ENCODE results near the gene PPP1R3E.

Gene PPP1R3E, protein sequence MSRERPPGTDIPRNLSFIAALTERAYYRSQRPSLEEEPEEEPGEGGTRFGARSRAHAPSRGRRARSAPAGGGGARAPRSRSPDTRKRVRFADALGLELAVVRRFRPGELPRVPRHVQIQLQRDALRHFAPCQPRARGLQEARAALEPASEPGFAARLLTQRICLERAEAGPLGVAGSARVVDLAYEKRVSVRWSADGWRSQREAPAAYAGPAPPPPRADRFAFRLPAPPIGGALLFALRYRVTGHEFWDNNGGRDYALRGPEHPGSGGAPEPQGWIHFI

DNA sequence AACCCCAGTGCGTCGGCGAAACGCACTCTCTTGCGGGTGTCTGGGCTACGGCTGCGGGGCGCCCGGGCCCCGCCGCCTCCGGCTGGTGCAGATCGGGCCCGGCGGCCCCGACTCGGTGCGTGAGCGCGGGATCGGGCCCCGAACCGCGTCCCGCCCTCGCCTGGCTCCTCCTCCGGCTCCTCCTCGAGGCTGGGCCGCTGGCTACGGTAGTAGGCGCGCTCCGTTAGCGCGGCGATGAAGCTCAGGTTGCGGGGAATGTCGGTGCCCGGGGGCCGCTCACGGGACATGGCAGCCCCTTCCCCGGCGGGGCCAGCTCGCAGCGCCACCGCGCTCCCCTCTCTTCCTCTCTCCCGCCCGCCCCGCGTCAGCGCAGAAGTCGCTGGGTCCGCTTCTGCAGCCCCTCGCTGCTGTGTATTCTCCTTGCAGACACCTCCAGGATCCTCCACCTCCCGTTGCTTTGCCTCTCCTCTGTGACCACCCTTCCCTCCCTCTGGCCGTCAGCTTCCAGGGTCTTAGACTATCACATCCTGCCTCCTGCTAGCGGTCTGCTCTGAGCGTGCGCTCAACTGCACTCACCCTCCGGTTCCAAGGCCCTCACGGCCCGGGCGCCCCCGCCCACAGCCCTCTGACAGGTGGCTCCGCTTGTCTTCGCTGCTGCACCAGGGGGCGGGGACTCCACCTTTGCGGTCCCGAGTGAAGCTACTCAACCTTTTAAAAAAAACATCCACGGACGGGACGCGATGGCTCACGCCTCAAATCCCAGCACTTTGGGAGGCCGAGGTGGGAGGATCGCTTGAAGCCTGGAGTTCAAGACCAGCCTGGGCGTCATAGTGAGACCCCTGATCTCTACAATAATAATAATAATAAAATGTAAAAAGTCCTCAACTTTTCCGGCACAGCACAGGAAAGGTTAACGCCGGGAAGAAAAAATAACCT is at the start of gene PPP1R3E:
Gene PPP1R3E, minus strand, starts transcription at position 570 of the 936 bp plus-strand sequence. Its CDS starts 283 bp downstream, at position 287.
- Histone ChIP-seq H3K4me2 (peak within 1 kb of the TSS; percentile 81), H3K4me1 (ENCODE audit: low read depth, poor library complexity, severe bottlenecking) (peaks cover 15% of the 10 kb centered on the region), H3K79me2 (ENCODE audit: insufficient read depth, low read depth) (0 out of 2 replicates have a peak, but pooled peaks cover 5% of the 10 kb centered on the region), H3K4me3 (IDR thresholded peaks at IDR 0.05; ENCODE audit: insufficient read depth, low read depth, low read length) (no peak within 1 kb of the TSS), H4K20me1 (ENCODE audit: insufficient read depth) (no peaks in the 10 kb centered on the region), H3K27me3 (ENCODE audit: insufficient read depth, low read depth) (no peaks in the 10 kb centered on the region), H3K36me3 (ENCODE audit: insufficient read depth) (no peaks in the 10 kb centered on the region), H2AFZ (ENCODE audit: low read depth) (peak within 1 kb of the TSS; percentile 69), H3K27ac (peak within 1 kb of the TSS; percentile 76), H3K9ac (peak within 1 kb of the TSS; percentile 78)
- TF ChIP-seq, protein P1, sequence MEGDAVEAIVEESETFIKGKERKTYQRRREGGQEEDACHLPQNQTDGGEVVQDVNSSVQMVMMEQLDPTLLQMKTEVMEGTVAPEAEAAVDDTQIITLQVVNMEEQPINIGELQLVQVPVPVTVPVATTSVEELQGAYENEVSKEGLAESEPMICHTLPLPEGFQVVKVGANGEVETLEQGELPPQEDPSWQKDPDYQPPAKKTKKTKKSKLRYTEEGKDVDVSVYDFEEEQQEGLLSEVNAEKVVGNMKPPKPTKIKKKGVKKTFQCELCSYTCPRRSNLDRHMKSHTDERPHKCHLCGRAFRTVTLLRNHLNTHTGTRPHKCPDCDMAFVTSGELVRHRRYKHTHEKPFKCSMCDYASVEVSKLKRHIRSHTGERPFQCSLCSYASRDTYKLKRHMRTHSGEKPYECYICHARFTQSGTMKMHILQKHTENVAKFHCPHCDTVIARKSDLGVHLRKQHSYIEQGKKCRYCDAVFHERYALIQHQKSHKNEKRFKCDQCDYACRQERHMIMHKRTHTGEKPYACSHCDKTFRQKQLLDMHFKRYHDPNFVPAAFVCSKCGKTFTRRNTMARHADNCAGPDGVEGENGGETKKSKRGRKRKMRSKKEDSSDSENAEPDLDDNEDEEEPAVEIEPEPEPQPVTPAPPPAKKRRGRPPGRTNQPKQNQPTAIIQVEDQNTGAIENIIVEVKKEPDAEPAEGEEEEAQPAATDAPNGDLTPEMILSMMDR (conservative IDR thresholded peaks at IDR 0.05; ENCODE audit: low read depth, low read length), result no peak

DNA sequence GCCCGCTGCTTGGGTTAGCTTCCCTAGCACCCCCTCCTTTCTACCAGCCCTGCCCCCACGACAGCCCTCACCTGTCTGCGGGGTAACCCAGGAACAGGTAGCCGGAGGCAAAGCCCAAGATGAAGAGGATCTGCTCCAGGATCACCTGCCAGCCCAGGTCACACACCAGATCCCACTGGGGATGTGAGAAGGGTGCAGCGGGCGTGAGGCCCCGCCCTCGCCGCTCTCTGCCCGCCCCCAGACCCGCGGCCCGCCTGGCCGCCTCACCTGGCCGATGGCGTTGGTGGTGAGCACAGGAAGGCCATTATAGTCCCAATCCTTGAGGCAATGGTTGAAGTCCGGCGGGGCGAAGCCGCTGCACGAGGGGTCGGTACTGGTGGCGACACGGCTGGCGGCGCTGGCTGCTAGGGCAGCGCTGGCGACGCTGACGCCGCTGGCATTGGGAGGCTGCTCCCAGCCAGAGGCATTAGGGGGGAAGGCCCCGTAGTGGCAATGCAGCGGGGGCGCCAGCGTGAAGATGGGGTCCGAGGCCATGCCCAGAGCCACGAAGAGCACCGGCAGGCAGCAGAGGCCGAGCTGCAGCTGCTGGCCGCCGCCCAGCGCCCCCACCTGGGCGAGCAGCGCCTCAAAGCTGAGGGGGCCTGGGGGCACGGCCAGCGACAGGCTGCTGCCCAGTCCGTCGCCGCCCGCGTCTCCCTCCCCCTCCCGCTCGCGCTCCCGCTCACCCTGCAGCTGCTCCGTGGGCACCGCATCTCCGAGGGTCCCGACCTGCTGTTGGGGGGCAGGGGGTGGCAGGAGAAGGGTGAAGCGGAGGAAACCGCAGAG is 49.2 kb upstream of the PPP1R3E start:
- Histone ChIP-seq H3K4me3 (IDR thresholded peaks at IDR 0.05; ENCODE audit: insufficient read depth, low read depth, low read length) (no peak overlapping the region), H3K36me3 (ENCODE audit: insufficient read depth) (no peaks in the 10 kb centered on the region), H2AFZ (ENCODE audit: low read depth) (peak overlapping the region; percentile 30; the same call in 1 of the 2 replicates), H3K79me2 (ENCODE audit: insufficient read depth, low read depth) (no peaks in the 10 kb centered on the region), H3K9ac (no peak overlapping the region), H4K20me1 (ENCODE audit: insufficient read depth) (no peaks in the 10 kb centered on the region), H3K4me2 (no peak overlapping the region), H3K27me3 (ENCODE audit: insufficient read depth, low read depth) (no peaks in the 10 kb centered on the region), H3K27ac (no peak overlapping the region), H3K4me1 (ENCODE audit: low read depth, poor library complexity, severe bottlenecking) (no peaks in the 10 kb centered on the region)
- TF ChIP-seq, protein P1 (conservative IDR thresholded peaks at IDR 0.05; ENCODE audit: low read depth, low read length), result no peak

DNA sequence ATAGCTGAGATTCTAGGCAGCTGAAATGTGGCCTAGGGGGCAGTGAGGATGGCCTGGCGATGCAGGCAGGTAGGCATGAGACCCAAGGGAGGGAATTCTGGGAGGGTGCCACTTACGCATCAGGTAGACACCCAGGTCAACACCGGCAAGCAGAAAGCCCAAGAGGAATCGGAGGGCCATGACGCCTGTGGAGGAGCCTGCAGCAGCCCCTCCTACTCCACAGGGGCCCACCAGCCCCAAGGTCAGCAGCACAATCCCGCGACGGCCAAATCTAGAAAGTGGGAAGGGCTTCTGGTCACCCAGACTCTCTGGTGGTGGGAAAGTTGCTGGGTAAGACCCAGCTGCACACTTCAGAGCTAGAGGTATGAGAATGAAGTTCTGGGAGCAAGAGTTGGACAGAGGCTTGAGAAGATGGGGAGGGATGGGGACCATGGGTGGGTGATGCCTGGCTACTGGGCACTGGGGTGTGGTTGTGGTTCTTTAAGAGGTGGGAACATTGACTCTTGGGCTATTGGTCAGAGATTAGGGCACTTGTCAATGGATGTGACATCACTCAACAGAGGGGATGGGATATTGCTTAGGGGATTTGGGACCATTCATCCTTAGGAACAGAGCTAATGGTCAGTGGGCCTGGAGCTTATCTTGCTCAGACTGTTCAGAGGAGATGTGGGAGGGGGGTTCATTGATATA is 46.6 kb upstream of the PPP1R3E start:
- TF ChIP-seq, protein P1 (conservative IDR thresholded peaks at IDR 0.05; ENCODE audit: low read depth, low read length), result no peak
- Histone ChIP-seq H2AFZ (ENCODE audit: low read depth) (no peak overlapping the region), H3K9ac (no peak overlapping the region), H3K79me2 (ENCODE audit: insufficient read depth, low read depth) (no peaks in the 10 kb centered on the region), H3K4me3 (IDR thresholded peaks at IDR 0.05; ENCODE audit: insufficient read depth, low read depth, low read length) (no peak overlapping the region), H3K36me3 (ENCODE audit: insufficient read depth) (no peaks in the 10 kb centered on the region), H3K27me3 (ENCODE audit: insufficient read depth, low read depth) (no peaks in the 10 kb centered on the region), H3K4me2 (no peak overlapping the region), H4K20me1 (ENCODE audit: insufficient read depth) (no peaks in the 10 kb centered on the region), H3K4me1 (ENCODE audit: low read depth, poor library complexity, severe bottlenecking) (no peaks in the 10 kb centered on the region), H3K27ac (no peak overlapping the region)

DNA sequence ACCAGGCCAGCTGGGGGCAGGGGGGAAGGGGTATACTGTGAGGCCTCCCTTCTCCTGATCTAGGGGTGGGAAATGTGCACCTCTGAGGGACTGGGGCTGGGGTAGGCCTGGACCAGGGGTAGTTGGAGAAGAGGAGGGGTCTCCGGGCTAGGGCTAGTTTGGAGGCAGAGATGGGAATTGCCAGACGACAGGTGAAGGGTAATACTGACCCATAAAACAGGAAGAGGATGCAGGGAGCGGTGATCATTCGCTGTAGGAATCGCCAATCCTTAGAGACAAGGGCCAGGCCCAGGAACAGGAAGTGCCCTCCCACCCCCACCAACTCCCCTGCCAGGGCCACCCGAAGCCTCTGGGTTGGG is 45.6 kb upstream of the PPP1R3E start:
- Histone ChIP-seq H2AFZ (ENCODE audit: low read depth) (no peak overlapping the region), H3K9ac (no peak overlapping the region), H3K36me3 (ENCODE audit: insufficient read depth) (no peaks in the 10 kb centered on the region), H3K27ac (no peak overlapping the region), H4K20me1 (ENCODE audit: insufficient read depth) (no peaks in the 10 kb centered on the region), H3K4me1 (ENCODE audit: low read depth, poor library complexity, severe bottlenecking) (no peaks in the 10 kb centered on the region), H3K4me2 (no peak overlapping the region), H3K4me3 (IDR thresholded peaks at IDR 0.05; ENCODE audit: insufficient read depth, low read depth, low read length) (no peak overlapping the region), H3K27me3 (ENCODE audit: insufficient read depth, low read depth) (no peaks in the 10 kb centered on the region), H3K79me2 (ENCODE audit: insufficient read depth, low read depth) (no peaks in the 10 kb centered on the region)
- TF ChIP-seq, protein P1 (conservative IDR thresholded peaks at IDR 0.05; ENCODE audit: low read depth, low read length), result no peak

Data from KMS-11 (cell line).